GM23338 (cell line): ENCODE data around the gene NRSN2. TPM values are rescaled to one million over a fixed set of nuclear protein-coding genes. Genes with fewer than 3 reads are reported as not detected.

ENCODE experiments used
- ATAC-seq: fragments of 200-7000 bp; cut with Tn5 transposase; 3 replicates; pipeline ENCODE4 v1.9.1; 2020
- DNase-seq: peaks from one replicate; pipeline ENCODE4 v3.0.0-alpha.2; 2015; ENCODE audit warnings: low spot score
- H2AFZ ChIP-seq: fragments of 200-600 bp; sonication (generic); 2 replicates; pipeline ENCODE4 v1.8.0; 2016; ENCODE audit warnings: antibody characterized with exemption, mild to moderate bottlenecking, moderate library complexity
- H3F3A ChIP-seq: fragments of 200-600 bp; sonication (generic); replicated peaks from 2 replicates; pipeline ENCODE4 v1.8.0; 2017; ENCODE audit warnings: antibody characterized with exemption, mixed run types, low read depth
- H3K27ac ChIP-seq: fragments of 200-600 bp; sonication (generic); 2 replicates; pipeline ENCODE4 v1.6.1; 2016; ENCODE audit warnings: low read depth
- H3K27me3 ChIP-seq: fragments of 200-600 bp; sonication (generic); 2 replicates; pipeline ENCODE4 v1.8.0; 2016; ENCODE audit warnings: mild to moderate bottlenecking, mixed run types, moderate library complexity; ENCODE audit not compliant: insufficient read depth
- H3K36me3 ChIP-seq: fragments of 200-600 bp; sonication (generic); 2 replicates; pipeline ENCODE4 v1.8.0; 2016; ENCODE audit warnings: mild to moderate bottlenecking; ENCODE audit not compliant: insufficient read depth
- H3K4me1 ChIP-seq: fragments of 200-600 bp; sonication (generic); 2 replicates; pipeline ENCODE4 v1.8.0; 2016; ENCODE audit warnings: mild to moderate bottlenecking, moderate library complexity; ENCODE audit not compliant: insufficient read depth
- H3K4me2 ChIP-seq: fragments of 200-600 bp; sonication (generic); 2 replicates; pipeline ENCODE4 v1.7.1; 2017; ENCODE audit warnings: mixed run types
- H3K4me3 ChIP-seq: fragments of 200-600 bp; sonication (generic); 2 replicates; pipeline ENCODE4 v1.6.1; 2016; ENCODE audit warnings: mixed run types
- H3K79me2 ChIP-seq: fragments of 200-600 bp; sonication (generic); replicated peaks from 2 replicates; pipeline ENCODE4 v1.8.0; 2017; ENCODE audit warnings: mild to moderate bottlenecking; ENCODE audit not compliant: insufficient read depth
- H3K9me2 ChIP-seq: fragments of 200-600 bp; sonication (generic); 2 replicates; pipeline ENCODE4 v1.8.0; 2017; ENCODE audit not compliant: insufficient read depth
- H4K20me1 ChIP-seq: fragments of 200-600 bp; sonication (generic); replicated peaks from 2 replicates; pipeline ENCODE4 v1.8.0; 2017; ENCODE audit warnings: mild to moderate bottlenecking; ENCODE audit not compliant: insufficient read depth
- H3K27ac Mint-ChIP-seq: 2 replicates; pipeline ENCODE4 v1.8.0; 2020; ENCODE audit warnings: inconsistent platforms, mild to moderate bottlenecking, moderate library complexity, mixed read lengths
- H3K27me3 Mint-ChIP-seq: 3 replicates; pipeline ENCODE4 v1.8.0; 2022; ENCODE audit warnings: low read depth, mild to moderate bottlenecking, moderate library complexity, mixed read lengths, inconsistent platforms; ENCODE audit not compliant: insufficient read depth, poor library complexity
- H3K36me3 Mint-ChIP-seq: 3 replicates; pipeline ENCODE4 v1.8.0; 2021; ENCODE audit warnings: low read depth, mild to moderate bottlenecking, inconsistent platforms, moderate library complexity, mixed read lengths
- H3K4me1 Mint-ChIP-seq: 3 replicates; pipeline ENCODE4 v1.8.0; 2020; ENCODE audit warnings: mild to moderate bottlenecking, inconsistent platforms, mixed read lengths
- H3K4me3 Mint-ChIP-seq: 3 replicates; pipeline ENCODE4 v1.8.0; 2021; ENCODE audit warnings: moderate library complexity, mild to moderate bottlenecking, inconsistent platforms, mixed read lengths
- H3K9me3 Mint-ChIP-seq: 3 replicates; pipeline ENCODE4 v1.8.0; 2020; ENCODE audit warnings: moderate library complexity, mild to moderate bottlenecking, inconsistent platforms, mixed read lengths
- CREB1 ChIP-seq: fragments of 250-450 bp; sonication (Bioruptor Pico); IDR thresholded peaks from 2 replicates; pipeline ENCODE4 v1.5.0; 2020; ENCODE audit warnings: low read depth, mild to moderate bottlenecking, moderate library complexity
- CTCF ChIP-seq, 2 experiments: fragments of 200-600 bp in 1 of 2; sonication (generic) in 1 of 2; conservative IDR thresholded peaks; 2 replicates each; pipeline versions ENCODE4 v1.5.1 to v1.6.1; 2016 to 2017; ENCODE audit warnings: antibody characterized with exemption in 2 of 2, low read depth in 2 of 2, mild to moderate bottlenecking in 2 of 2, moderate library complexity in 1 of 2
- EZH2 ChIP-seq: fragments of 200-600 bp; sonication (generic); IDR thresholded peaks from one replicate; pipeline ENCODE4 v1.8.0; 2017; ENCODE audit warnings: antibody characterized with exemption, mild to moderate bottlenecking, low read depth; ENCODE audit not compliant: unreplicated experiment
- EZH2phosphoT487 ChIP-seq: fragments of 200-600 bp; sonication (generic); IDR thresholded peaks from one replicate; pipeline ENCODE4 v1.8.1; 2018; ENCODE audit warnings: antibody characterized with exemption; ENCODE audit not compliant: unreplicated experiment
- JUNB ChIP-seq: IDR thresholded peaks from one replicate; pipeline ENCODE4 v1.6.1; 2016; ENCODE audit warnings: antibody characterized with exemption; ENCODE audit not compliant: unreplicated experiment
- NANOG ChIP-seq: IDR thresholded peaks from 2 replicates; pipeline ENCODE4 v1.6.1; 2016; ENCODE audit warnings: antibody characterized with exemption, borderline replicate concordance
- POLR2AphosphoS5 ChIP-seq: IDR thresholded peaks from 2 replicates; pipeline ENCODE4 v1.6.1; 2016; ENCODE audit warnings: antibody characterized with exemption, low read depth
- REST ChIP-seq: IDR thresholded peaks from one replicate; pipeline ENCODE4 v1.6.1; 2018; ENCODE audit warnings: antibody characterized with exemption; ENCODE audit not compliant: unreplicated experiment
- STAT1 ChIP-seq: IDR thresholded peaks from one replicate; pipeline ENCODE4 v1.6.1; 2016; ENCODE audit warnings: antibody characterized with exemption; ENCODE audit not compliant: unreplicated experiment
- ZNF114 ChIP-seq: fragments of 250-450 bp; sonication (Bioruptor Pico); IDR thresholded peaks from 2 replicates; pipeline ENCODE4 v1.5.0; 2020; ENCODE audit warnings: mild to moderate bottlenecking, moderate library complexity
- ZNF331 ChIP-seq: fragments of 250-450 bp; sonication (Bioruptor Pico); IDR thresholded peaks from 2 replicates; pipeline ENCODE4 v1.5.0; 2020; ENCODE audit warnings: low read depth, mild to moderate bottlenecking, moderate library complexity
- ZNF462 ChIP-seq: fragments of 250-450 bp; sonication (Bioruptor Pico); IDR thresholded peaks from 2 replicates; pipeline ENCODE4 v1.5.0; 2020; ENCODE audit warnings: mild to moderate bottlenecking, moderate library complexity
- polyA plus RNA-seq: library from polyadenylated mRNA; unstranded; fragments of >200 nt; fragmentation: Nextera tagmentation; extraction: Ambion mirVana; gene quantifications from 2 replicates; pipeline ENCODE4 v1.2.1, GENCODE V29; 2016
- total RNA-seq: library from RNA; depleted of rRNA; stranded (reverse); fragments of >200 nt; shearing (Covaris generic); gene quantifications from 2 replicates; pipeline ENCODE4 v1.2.3, GENCODE V29; 2014

The NRSN2 gene
- total and polyA plus RNA-seq, 2 experiments from 2014 or later: 14.4 to 17.9 TPM

DNA sequence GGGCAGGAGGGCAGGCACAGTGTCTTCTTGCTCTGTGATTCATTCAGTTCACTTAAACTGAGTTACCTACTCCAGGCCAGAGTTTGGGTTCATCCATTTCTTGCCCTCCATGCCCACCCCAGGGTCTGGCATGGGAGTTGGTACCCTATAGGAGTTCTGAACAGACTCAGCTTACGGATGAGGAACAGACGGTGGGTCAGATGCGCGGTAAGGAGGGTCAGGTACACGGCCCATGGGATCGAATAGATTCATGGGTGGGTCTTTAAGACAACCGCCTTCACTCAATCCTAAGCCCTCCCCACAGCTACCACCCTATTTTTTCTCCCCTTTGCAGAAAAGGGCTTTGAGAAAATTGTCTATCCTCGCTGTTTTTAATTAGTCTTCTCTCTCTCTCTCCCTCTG lies 20.6 kb downstream of the NRSN2 start:
- Mint-ChIP-seq H3K4me1 (peaks cover 20% of the 10 kb centered on the region), H3K27me3 (peaks cover 13% of the 10 kb centered on the region), H3K27ac (no peak overlapping the region), H3K36me3 (no peaks in the 10 kb centered on the region), H3K9me3 (no peaks in the 10 kb centered on the region), H3K4me3 (no peak overlapping the region)
- Histone ChIP-seq H3K4me2 (no peak overlapping the region), H3K4me1 (no peaks in the 10 kb centered on the region; the same call in 1 of the 2 replicates), H3K27ac (no peak overlapping the region), H3K4me3 (no peak overlapping the region), H3K36me3 (no peaks in the 10 kb centered on the region), H3K79me2 (no peaks in the 10 kb centered on the region), H3K9me2 (no peaks in the 10 kb centered on the region), H3K27me3 (no peaks in the 10 kb centered on the region), H2AFZ (no peak overlapping the region), H3F3A (0 out of 2 replicates have a peak, but pooled peaks cover 3% of the 10 kb centered on the region), H4K20me1 (no peaks in the 10 kb centered on the region)
- no peak for ATAC-seq
- TF ChIP-seq ZNF114 (CRISPR knock-in tag) (no peak), ZNF331 (CRISPR knock-in tag) (no peak), CREB1 (CRISPR knock-in tag) (no peak), CTCF (conservative IDR thresholded peaks at IDR 0.05; ENCODE audit: low read depth in 2 of 2) (no peak), EZH2phosphoT487 (no peak), STAT1 (no peak), EZH2 (no peak), JUNB (no peak), POLR2AphosphoS5 (no peak), NANOG (no peak), REST (no peak), ZNF462 (CRISPR knock-in tag) (no peak)
- no peak for DNase-seq
